Measurements from ENCODE around the gene IL1RAPL2.

- TF ChIP-seq CTCF (IDR thresholded peaks at IDR 0.05) (no peak), POLR2A (IDR thresholded peaks at IDR 0.05) (no peak)
Measured at GRCh38 chrX:104621781-104622180, 55.8 kb downstream of the IL1RAPL2 start.

All from right lobe of liver (tissue), 4 donors.